Measurements from ENCODE around the gene SLC28A3. TPM values are rescaled to one million over a fixed set of nuclear protein-coding genes. Genes with fewer than 3 reads are reported as not detected.

The SLC28A3 gene
- total RNA-seq, 3 donors from 2014 or later (not counting 1 experiment from before 2014, with no cell fraction given): 0.16 to 1.6 TPM; not detected in 1

DNA sequence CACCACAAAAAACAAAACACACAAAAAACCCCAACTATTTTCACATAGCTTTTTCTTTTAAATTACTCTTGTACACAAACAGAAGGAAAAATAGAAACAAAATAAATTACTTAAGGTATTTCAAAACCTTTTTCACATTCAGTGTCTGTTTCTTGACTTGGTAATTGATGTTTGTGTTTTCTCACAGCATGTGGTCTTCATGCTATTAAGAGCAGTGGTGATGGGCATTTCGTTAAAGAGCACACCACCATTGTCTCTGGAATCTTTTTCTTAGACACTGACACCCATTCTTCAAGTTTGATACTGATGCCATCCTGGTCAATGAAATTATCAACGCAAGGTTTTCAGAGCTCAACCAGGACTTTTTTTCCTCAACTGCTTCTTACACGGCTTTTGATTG is 63.8 kb downstream of the SLC28A3 start:
- WGBS (ENCODE audit: insufficient coverage): 92% methylated on average over 3 of the region's 3 CpGs
- peaks cover 2% of the 10 kb centered on the region for H3K27me3 ChIP-seq (ENCODE audit: control insufficient read depth, insufficient read depth, low read length)
- TF ChIP-seq, protein P1, sequence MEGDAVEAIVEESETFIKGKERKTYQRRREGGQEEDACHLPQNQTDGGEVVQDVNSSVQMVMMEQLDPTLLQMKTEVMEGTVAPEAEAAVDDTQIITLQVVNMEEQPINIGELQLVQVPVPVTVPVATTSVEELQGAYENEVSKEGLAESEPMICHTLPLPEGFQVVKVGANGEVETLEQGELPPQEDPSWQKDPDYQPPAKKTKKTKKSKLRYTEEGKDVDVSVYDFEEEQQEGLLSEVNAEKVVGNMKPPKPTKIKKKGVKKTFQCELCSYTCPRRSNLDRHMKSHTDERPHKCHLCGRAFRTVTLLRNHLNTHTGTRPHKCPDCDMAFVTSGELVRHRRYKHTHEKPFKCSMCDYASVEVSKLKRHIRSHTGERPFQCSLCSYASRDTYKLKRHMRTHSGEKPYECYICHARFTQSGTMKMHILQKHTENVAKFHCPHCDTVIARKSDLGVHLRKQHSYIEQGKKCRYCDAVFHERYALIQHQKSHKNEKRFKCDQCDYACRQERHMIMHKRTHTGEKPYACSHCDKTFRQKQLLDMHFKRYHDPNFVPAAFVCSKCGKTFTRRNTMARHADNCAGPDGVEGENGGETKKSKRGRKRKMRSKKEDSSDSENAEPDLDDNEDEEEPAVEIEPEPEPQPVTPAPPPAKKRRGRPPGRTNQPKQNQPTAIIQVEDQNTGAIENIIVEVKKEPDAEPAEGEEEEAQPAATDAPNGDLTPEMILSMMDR (IDR thresholded peaks at IDR 0.05): no peak
- ATAC-seq (no peak), DNase-seq (no peak)
- H3K4me1 Mint-ChIP-seq: peaks cover under 1% of the 10 kb centered on the region in 2 donors
- H3K4me3 Mint-ChIP-seq: no peak overlapping the region
- no peaks in the 10 kb centered on the region for H3K9me3 Mint-ChIP-seq
- no peaks in the 10 kb centered on the region for H3K36me3 ChIP-seq (ENCODE audit: control insufficient read depth, insufficient read depth, low read length)
- intact Hi-C loops (cut with micrococcal nuclease): loop anchor here (10.0 kb wide), 1 partner anchor 252 kb away; no protein-coding TSS in a partner anchor
- H3K4me3 ChIP-seq (ENCODE audit: low read length): no peak overlapping the region
- peaks cover 19 to 45% of the 10 kb centered on the region in 2 donors for H3K27me3 Mint-ChIP-seq (ENCODE audit: low read depth in 2 of 2)
- no peak overlapping the region for H3K27ac ChIP-seq (ENCODE audit: low read length)
- H3K9me3 ChIP-seq (ENCODE audit: control insufficient read depth, insufficient read depth, low read length): no peaks in the 10 kb centered on the region
- no peak overlapping the region for H3K27ac Mint-ChIP-seq
- H3K36me3 Mint-ChIP-seq: no peaks in the 10 kb centered on the region
- H3K4me1 ChIP-seq (ENCODE audit: control insufficient read depth, insufficient read depth, low read length): no peaks in the 10 kb centered on the region

DNA sequence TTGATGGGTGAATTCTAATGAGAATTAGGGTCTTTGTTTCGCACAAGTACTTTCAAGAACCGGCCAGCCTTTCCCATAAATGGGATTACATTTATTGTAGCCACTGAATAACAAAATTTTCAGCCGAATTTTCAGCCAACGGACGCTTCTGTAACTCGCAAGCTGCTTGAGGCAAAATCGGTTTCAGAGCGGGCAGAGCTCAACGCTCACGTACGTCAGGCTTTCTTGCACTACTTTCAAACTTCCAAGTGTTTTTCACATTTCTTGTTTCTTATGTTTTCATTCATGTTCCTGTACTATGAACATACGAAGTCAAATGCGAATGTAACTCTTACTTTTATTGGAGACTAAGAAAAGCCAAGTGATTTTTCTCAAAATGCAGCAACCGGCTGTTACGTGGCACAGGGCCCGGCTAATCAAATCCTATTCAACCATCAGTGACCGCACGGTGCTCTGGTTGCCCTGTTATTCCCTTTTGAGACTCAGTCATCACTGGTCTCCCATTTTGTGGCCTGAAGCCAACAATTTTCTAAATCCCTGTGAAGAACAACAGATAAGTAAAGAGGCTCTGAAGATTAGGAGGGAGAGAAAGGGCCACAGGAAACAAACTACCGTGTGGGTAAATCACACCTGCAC is 68.5 kb downstream of the SLC28A3 start:
- Mint-ChIP-seq H3K4me3 (no peak overlapping the region), H3K9me3 (no peaks in the 10 kb centered on the region), H3K36me3 (no peaks in the 10 kb centered on the region), H3K27me3 (ENCODE audit: low read depth in 2 of 2) (peaks cover 30 to 61% of the 10 kb centered on the region in 2 donors), H3K4me1 (peaks cover 6 to 7% of the 10 kb centered on the region in 2 donors), H3K27ac (no peak overlapping the region)
- Histone ChIP-seq H3K4me3 (ENCODE audit: low read length) (no peak overlapping the region), H3K4me1 (ENCODE audit: control insufficient read depth, insufficient read depth, low read length) (no peaks in the 10 kb centered on the region), H3K27me3 (ENCODE audit: control insufficient read depth, insufficient read depth, low read length) (peaks cover 2% of the 10 kb centered on the region), H3K36me3 (ENCODE audit: control insufficient read depth, insufficient read depth, low read length) (no peaks in the 10 kb centered on the region), H3K27ac (ENCODE audit: low read length) (no peak overlapping the region), H3K9me3 (ENCODE audit: control insufficient read depth, insufficient read depth, low read length) (no peaks in the 10 kb centered on the region)
- intact Hi-C loops (cut with micrococcal nuclease): loop anchor here (10.0 kb wide), 1 partner anchor 247 kb away; no protein-coding TSS in a partner anchor
- no peak for DNase-seq
- ATAC-seq: no peak
- WGBS (ENCODE audit: insufficient coverage): 79% methylated on average over 18 of the region's 19 CpGs
- TF ChIP-seq, protein P1 (IDR thresholded peaks at IDR 0.05): no peak

DNA sequence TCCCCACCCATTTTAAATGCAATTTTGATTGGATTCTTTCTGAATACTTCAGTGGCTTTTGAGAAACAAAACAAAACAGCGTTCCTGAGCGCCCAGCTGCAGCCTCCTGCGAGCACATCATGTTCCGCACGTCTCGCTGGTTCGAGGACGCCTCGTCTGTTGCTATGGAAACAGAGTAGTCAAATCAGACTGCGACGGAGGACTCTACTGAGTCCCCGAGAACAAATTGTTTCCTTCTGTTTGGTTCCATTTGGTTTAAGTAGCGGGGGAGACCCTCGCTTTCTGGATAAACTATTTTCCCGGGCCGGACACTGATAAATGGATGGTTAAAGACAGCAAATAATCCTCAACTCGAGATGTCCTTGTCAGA is 69.0 kb downstream of the SLC28A3 start:
- Histone ChIP-seq H3K4me1 (ENCODE audit: control insufficient read depth, insufficient read depth, low read length) (no peaks in the 10 kb centered on the region), H3K4me3 (ENCODE audit: low read length) (no peak overlapping the region), H3K27ac (ENCODE audit: low read length) (no peak overlapping the region), H3K9me3 (ENCODE audit: control insufficient read depth, insufficient read depth, low read length) (no peaks in the 10 kb centered on the region), H3K27me3 (ENCODE audit: control insufficient read depth, insufficient read depth, low read length) (peaks cover 2% of the 10 kb centered on the region), H3K36me3 (ENCODE audit: control insufficient read depth, insufficient read depth, low read length) (no peaks in the 10 kb centered on the region)
- 9% methylated on average over 17 of the region's 17 CpGs for WGBS (ENCODE audit: insufficient coverage)
- TF ChIP-seq, protein P1 (IDR thresholded peaks at IDR 0.05): no peak
- intact Hi-C loops (cut with micrococcal nuclease): loop anchor here (10.0 kb wide), 1 partner anchor 247 kb away; no protein-coding TSS in a partner anchor
- no peaks in the 10 kb centered on the region for H3K36me3 Mint-ChIP-seq
- H3K27ac Mint-ChIP-seq: no peak overlapping the region
- ATAC-seq (peak in 2 of 3 donors; percentile 63 to 64), DNase-seq (peak in 1 of 2 donors; percentile 52)
- H3K4me3 Mint-ChIP-seq: peak overlapping the region; percentile 53
- no peaks in the 10 kb centered on the region for H3K9me3 Mint-ChIP-seq
- H3K4me1 Mint-ChIP-seq: peaks cover 6 to 8% of the 10 kb centered on the region in 2 donors
- H3K27me3 Mint-ChIP-seq (ENCODE audit: low read depth in 2 of 2): peaks cover 30 to 56% of the 10 kb centered on the region in 2 donors

Data from natural killer cell (primary cell).